ENCODE data around the gene PACRG.

The PACRG gene

DNA sequence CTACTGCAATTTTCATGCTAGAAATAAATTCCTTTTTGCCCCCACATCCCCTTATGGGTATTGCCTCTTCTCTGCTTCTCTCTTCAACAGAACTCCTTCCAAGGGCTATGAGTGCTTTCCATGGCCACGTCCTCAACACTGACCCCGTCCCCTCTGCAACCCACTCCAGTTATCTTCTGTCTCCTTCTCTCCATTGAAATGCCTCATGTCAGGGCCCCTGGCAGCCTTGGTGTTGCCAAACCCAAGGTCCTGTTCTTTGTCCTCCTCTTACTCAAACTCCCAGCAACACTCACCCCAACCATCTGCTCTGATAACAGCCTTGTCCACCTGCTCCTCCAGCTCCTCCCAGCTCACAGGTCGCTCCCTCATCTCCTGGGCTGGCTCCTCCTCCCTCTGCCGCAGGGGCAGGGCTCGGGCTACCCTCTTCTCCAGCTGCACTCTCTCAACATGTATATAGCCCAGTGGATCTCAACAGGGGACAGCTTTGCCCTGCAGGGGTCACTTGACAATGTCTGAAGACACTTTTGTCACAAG lies 490.7 kb downstream of the PACRG start:
- DNase-seq = no peak

- no peak for DNase-seq
These were observed 498.5 kb downstream of the PACRG start for GRCh38 chr6:163226181-163226835.

DNA sequence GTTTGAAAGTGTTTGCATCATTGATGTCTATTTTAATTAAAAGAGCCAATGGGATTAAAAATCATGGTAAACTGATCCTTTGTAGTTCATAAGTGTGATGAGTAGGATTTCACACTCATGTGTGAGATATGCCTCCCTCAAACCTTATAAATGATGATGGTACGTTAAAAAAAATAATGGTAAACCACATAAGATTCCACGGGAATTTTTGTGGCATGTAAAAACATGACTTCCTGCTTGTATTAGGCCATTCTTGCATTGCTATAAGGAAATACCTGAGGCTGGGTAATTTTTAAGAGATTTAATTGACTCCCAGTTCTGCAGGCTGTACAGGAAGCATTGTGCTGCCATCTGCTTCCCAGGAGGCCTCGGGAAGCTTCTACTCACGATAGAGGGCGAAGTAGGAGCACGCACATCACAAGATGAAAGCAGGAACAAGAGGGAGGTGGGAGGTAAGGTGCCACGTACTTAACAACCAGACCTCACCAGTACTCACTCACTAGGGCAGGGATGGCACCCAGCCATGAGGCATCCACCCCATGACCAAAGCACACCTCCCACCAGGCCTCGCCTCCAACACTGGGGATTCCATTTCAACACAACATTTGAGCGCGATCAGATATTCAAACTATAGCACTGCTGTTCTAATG lies 499.2 kb downstream of the PACRG start:
- no peak for DNase-seq

DNA sequence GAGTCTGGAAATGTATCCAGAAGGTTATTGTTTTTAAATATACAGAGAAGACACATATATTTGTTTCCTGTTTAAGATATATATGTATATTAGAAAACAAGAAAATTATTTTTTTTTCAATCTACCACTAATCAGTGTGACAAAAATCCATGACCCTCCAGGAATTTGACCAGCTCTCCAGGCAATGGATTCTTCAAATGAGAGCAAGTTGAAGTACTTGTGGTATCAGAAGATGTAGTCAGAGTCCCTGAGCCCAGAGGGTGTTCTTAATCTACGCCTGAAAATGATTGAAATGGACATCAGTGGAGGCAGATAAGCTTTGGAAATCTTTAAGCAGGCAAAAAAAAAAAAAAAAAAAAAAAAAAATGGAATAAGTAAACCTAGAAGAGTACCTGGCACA lies 500.3 kb downstream of the PACRG start:
- no peak for DNase-seq

- DNase-seq = no peak
These were observed 501.3 kb downstream of the PACRG start for GRCh38 chr6:163229050-163229449.

DNA sequence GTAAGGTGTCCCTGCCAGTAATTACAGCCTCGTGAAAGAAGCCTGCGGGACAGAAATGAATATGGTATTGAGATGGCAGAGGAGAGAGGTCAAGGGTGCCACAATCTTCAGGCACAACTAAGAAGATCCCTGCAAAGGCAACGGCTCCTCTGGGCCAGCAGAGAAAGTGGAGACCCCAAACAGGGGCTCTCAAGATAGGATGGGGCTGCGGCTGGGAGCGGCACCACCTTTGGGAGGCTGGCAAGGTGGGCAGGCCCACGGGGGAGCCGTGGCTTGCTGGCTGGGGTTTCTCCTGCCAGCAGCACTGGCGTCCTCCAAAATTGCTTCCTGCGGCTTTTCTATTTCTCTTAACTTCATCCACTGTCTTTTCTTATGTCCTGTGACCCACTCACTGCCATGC lies 503.1 kb downstream of the PACRG start:
- DNase-seq = no peak

DNA sequence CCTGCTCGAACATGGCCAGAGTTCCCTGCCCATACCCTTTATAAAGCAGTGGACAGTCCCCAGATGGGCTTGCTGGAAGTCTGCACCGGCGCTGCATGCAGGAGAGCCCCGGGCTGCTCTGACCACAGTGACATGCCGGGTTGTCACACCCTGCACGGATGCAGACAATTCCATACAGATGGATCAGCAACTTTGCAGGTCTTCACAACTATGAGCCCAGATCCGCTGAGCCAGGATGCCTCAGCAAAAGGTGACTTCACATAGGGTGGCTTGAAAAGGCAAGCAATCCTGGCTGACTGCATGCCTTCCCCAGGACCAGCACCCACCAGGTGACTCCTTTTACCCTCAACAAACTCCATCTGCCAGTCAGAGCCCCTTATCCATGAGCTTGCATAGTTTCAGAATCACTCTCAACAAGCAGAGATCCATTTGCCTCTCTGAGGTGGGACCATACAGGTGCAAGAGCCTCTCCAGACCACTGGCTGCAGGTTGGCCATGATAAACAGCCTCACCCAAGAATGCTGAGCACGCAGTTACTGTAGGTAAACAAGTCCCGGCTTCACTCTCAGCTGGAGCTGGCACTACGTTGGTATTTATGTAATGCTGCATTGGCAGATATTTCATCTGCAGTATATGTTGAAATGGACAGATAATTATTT lies 503.7 kb downstream of the PACRG start:
- no peak for DNase-seq

DNA sequence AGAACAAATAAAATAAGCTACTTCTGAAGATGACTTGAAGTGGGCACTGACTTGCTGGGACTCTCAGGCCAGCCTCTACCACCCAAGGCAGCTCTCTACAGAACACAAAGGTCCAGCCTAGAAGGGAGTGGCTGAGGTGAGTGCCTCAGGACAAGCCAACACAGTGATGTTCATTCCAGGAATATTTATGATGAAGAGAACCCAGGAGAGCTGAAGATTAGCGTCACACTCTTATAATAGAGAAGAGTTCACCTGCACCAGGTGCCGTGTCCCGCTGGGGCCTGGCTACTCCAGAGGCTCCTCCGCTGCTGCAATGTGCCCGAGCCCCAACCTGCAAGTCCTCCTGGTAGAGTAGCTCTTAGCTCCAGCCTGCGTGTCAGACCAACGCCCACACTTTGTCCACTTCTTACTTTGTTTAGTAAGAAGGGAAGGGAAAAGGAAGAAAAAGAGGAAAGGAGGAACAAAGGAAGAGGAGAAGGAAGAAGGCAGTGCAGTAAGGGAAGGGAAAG lies 504.3 kb downstream of the PACRG start:
- no peak for DNase-seq

DNA sequence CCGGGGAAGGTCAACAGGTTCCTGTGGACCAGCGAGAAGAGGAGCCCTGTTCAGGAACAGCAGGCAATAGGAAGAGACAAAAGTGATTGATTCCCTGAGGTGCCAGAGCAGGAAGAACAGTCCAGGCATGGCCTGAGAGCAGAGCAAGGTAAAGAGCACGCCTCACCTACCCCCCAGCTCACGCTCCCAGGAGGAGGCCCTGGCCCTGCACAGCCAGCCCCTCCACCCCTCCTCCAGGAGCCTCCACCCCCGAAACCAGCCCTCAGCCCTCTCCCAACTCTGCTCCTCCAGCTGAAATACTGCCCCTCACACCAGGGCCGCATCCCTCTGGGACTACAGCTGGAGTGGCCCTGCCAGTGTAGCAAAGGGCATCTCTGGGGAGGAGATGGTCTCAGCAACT lies 504.9 kb downstream of the PACRG start:
- DNase-seq = no peak

GRCh38 chr6:163237110-163237509 lies 509.3 kb downstream of the PACRG start:
- no peak for DNase-seq

GRCh38 chr6:163239572-163240340 lies 512.0 kb downstream of the PACRG start:
- DNase-seq = no peak

DNA sequence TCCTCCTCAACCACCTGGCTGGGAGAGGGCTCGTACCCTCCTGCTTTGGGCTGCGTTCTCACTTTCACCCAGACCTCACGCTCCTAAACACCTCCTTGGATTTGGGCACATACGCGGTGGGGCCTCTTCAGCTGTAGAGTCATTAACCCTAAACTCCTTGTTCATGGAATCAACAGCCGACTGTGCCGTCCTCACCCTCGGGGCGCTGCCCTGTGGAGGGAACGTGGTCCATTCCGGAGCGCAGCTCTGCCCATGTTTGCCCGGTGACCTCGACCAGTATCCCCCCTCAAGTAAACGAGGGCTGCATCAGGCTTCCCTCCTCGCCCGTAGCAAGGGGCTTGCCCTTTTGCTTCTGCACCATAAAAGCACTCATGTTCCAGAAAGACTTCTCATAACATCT lies 512.8 kb downstream of the PACRG start:
- no peak for DNase-seq

GRCh38 chr6:163241683-163242082 lies 513.9 kb downstream of the PACRG start:
- DNase-seq = no peak

DNA sequence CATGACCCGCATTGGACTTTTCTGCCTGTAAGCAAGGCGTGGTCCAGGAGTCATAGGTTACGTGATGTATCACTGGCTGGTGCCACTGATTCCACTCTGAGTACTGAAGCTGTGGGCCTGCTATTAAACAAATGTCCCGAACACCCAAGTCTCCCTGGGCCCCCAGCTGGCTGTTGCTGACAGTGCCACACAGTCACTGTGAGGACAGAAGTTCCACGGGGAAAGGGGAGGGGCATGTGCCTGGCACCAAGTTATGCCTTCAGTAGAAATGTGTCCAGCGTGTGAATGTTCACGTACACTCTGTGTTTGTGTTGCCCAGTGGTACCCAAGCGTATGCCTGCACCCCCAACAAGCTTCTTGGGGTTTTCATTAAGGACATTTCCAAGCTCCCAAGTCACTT lies 515.3 kb downstream of the PACRG start:
- DNase-seq = no peak

GRCh38 chr6:163243692-163244589 lies 516.2 kb downstream of the PACRG start:
- no peak for DNase-seq

GRCh38 chr6:163248051-163248450 lies 520.3 kb downstream of the PACRG start:
- no peak for DNase-seq

GRCh38 chr6:163249651-163250101 lies 521.9 kb downstream of the PACRG start:
- DNase-seq = no peak

- no peak for DNase-seq
These were observed 522.3 kb downstream of the PACRG start for GRCh38 chr6:163250116-163250515.

GRCh38 chr6:163252061-163252591 lies 524.4 kb downstream of the PACRG start:
- DNase-seq = no peak

GRCh38 chr6:163253556-163254213 lies 525.9 kb downstream of the PACRG start:
- no peak for DNase-seq

- no peak for DNase-seq
These were observed 526.6 kb downstream of the PACRG start for GRCh38 chr6:163254341-163254835.
